KOPT-K1 (cell line): ENCODE results near the gene HYKK.
"Not testable (repeated sequence)": the region's sequence is repeated elsewhere in the genome, so short reads cannot be mapped to it uniquely, and the experiment has no call there.

ENCODE experiments used
- H3K27ac ChIP-seq: fragments of 200-600 bp; sonication (generic); 2 replicates; pipeline ENCODE4 v1.5.1; 2016; ENCODE audit warnings: antibody characterized with exemption, mild to moderate bottlenecking, low read depth, low read length; ENCODE audit not compliant: poor library complexity, severe bottlenecking
- H3K36me3 ChIP-seq: fragments of 200-600 bp; sonication (generic); 2 replicates; pipeline ENCODE4 v1.5.1; 2017; ENCODE audit warnings: antibody characterized with exemption, mild to moderate bottlenecking, low read length, moderate library complexity; ENCODE audit not compliant: insufficient read depth
- H3K9me3 ChIP-seq: fragments of 200-600 bp; sonication (generic); 2 replicates; pipeline ENCODE4 v1.5.1; 2017; ENCODE audit warnings: antibody characterized with exemption, low read length, mild to moderate bottlenecking; ENCODE audit not compliant: insufficient read depth, poor library complexity, severe bottlenecking

HYKK gene

GRCh38 chr15:78527325-78527724, 19.9 kb downstream of the HYKK start:
- Histone ChIP-seq H3K36me3 (no peaks in the 10 kb centered on the region), H3K9me3 (peaks cover 10% of the 10 kb centered on the region), H3K27ac (no peak overlapping the region)

GRCh38 chr15:78533331-78533730, 26.0 kb downstream of the HYKK start:
- H3K36me3 ChIP-seq, result no peaks in the 10 kb centered on the region
- H3K9me3 ChIP-seq, result no peaks in the 10 kb centered on the region
- H3K27ac ChIP-seq, result no peak overlapping the region

- Histone ChIP-seq H3K27ac (no peak overlapping the region), H3K36me3 (no peaks in the 10 kb centered on the region), H3K9me3 (no peaks in the 10 kb centered on the region)
Measured at GRCh38 chr15:78536134-78536533, 28.8 kb downstream of the HYKK start.

- no peaks in the 10 kb centered on the region for H3K9me3 ChIP-seq
- no peak overlapping the region for H3K27ac ChIP-seq
- H3K36me3 ChIP-seq, result peaks cover 9% of the 10 kb centered on the region
Measured at GRCh38 chr15:78537266-78537905, 30.0 kb downstream of the HYKK start.

- Histone ChIP-seq H3K9me3 (no peaks in the 10 kb centered on the region), H3K36me3 (peaks cover 19% of the 10 kb centered on the region), H3K27ac (no peak overlapping the region)
Measured at GRCh38 chr15:78538358-78538757, 31.0 kb downstream of the HYKK start.

- Histone ChIP-seq H3K36me3 (peaks cover 31% of the 10 kb centered on the region), H3K27ac (peak overlapping the region; percentile 94)
- not testable (repeated sequence) for H3K9me3 ChIP-seq
Measured at GRCh38 chr15:78539464-78540140, 32.2 kb downstream of the HYKK start.

GRCh38 chr15:78540141-78540870, 32.9 kb downstream of the HYKK start, which contains the start of gene PSMA4:
PSMA4 (plus strand) TSS chr15:78540444; CDS start chr15:78541928, 1,484 bp downstream.
- Histone ChIP-seq H3K9me3 (no peaks in the 10 kb centered on the region), H3K36me3 (peaks cover 38% of the 10 kb centered on the region), H3K27ac (peak within 1 kb of the TSS; percentile 94)

- no peaks in the 10 kb centered on the region for H3K9me3 ChIP-seq
- peaks cover 46% of the 10 kb centered on the region for H3K36me3 ChIP-seq
- peak overlapping the region; percentile 94 for H3K27ac ChIP-seq
Measured at GRCh38 chr15:78540871-78541743, 33.7 kb downstream of the HYKK start.

GRCh38 chr15:78541744-78542034, 34.3 kb downstream of the HYKK start:
- Histone ChIP-seq H3K36me3 (peaks cover 52% of the 10 kb centered on the region), H3K27ac (peak overlapping the region; percentile 94), H3K9me3 (no peaks in the 10 kb centered on the region)

GRCh38 chr15:78542647-78543046, 35.3 kb downstream of the HYKK start:
- Histone ChIP-seq H3K36me3 (peaks cover 62% of the 10 kb centered on the region), H3K9me3 (no peaks in the 10 kb centered on the region), H3K27ac (no peak overlapping the region)

GRCh38 chr15:78550194-78550593, 42.8 kb downstream of the HYKK start:
- Histone ChIP-seq H3K36me3 (peaks cover 64% of the 10 kb centered on the region), H3K9me3 (no peaks in the 10 kb centered on the region), H3K27ac (no peak overlapping the region)

- H3K27ac ChIP-seq, result no peak overlapping the region
- no peaks in the 10 kb centered on the region for H3K9me3 ChIP-seq
- H3K36me3 ChIP-seq, result peaks cover 58% of the 10 kb centered on the region
Measured at GRCh38 chr15:78550815-78551214, 43.4 kb downstream of the HYKK start.

- peaks cover 47% of the 10 kb centered on the region for H3K36me3 ChIP-seq
- H3K9me3 ChIP-seq, result no peaks in the 10 kb centered on the region
- no peak overlapping the region for H3K27ac ChIP-seq
Measured at GRCh38 chr15:78551902-78552301, 44.5 kb downstream of the HYKK start.

GRCh38 chr15:78552597-78552996, 45.2 kb downstream of the HYKK start:
- H3K27ac ChIP-seq, result no peak overlapping the region
- H3K36me3 ChIP-seq, result peaks cover 40% of the 10 kb centered on the region
- H3K9me3 ChIP-seq, result no peaks in the 10 kb centered on the region

- not testable (repeated sequence) for H3K36me3 ChIP-seq, H3K27ac ChIP-seq, H3K9me3 ChIP-seq
Measured at GRCh38 chr15:78560201-78560600, 52.8 kb downstream of the HYKK start.
